ENCODE data around the gene CFAP58. TPM values are rescaled to one million over a fixed set of nuclear protein-coding genes. Genes with fewer than 3 reads are reported as not detected.

CFAP58 gene
- total RNA-seq, 1 experiment from 2014 or later = 0.31 TPM

- ChIA-PET POLR2A (ENCODE audit: unreplicated experiment) (no interaction called here), CTCF (no interaction called here)
- DNase-seq = peak; percentile 43 to 56
- H3K9me3 ChIP-seq (ENCODE audit: insufficient read depth, low read depth) = no peaks in the 10 kb centered on the region
- H3K4me2 ChIP-seq = no peak overlapping the region
- H3K27ac ChIP-seq = no peak overlapping the region
- H3K27me3 ChIP-seq (ENCODE audit: insufficient read depth, low read depth) = no peaks in the 10 kb centered on the region
- H3K4me1 ChIP-seq (replicated peaks; ENCODE audit: insufficient read depth) = no peaks in the 10 kb centered on the region; the same call in 1 of the 2 replicates
- no peak overlapping the region for H2AFZ ChIP-seq
- TF ChIP-seq EZH2 (IDR thresholded peaks at IDR 0.05; ENCODE audit: low read depth) (no peak), CTCF (conservative IDR thresholded peaks at IDR 0.05) (no peak)
- no peaks in the 10 kb centered on the region for H3F3A ChIP-seq (ENCODE audit: insufficient read depth, low read depth)
- BruUV-seq (replicated peaks) = no TSS peak
- H3K9me2 ChIP-seq (ENCODE audit: insufficient read depth) = no peaks in the 10 kb centered on the region
- intact Hi-C loops (cut with micrococcal nuclease; ENCODE audit: unreplicated experiment) = no loop called here
- no peaks in the 10 kb centered on the region for H3K79me2 ChIP-seq (ENCODE audit: low read depth)
- H3K4me3 ChIP-seq = no peak overlapping the region
- no peaks in the 10 kb centered on the region for H3K36me3 ChIP-seq (ENCODE audit: low read depth)
- no peaks in the 10 kb centered on the region for H4K20me1 ChIP-seq (ENCODE audit: insufficient read depth)
These were observed 118.9 kb downstream of the CFAP58 start for GRCh38 chr10:104472505-104472904.

GRCh38 chr10:104472957-104473745, 119.5 kb downstream of the CFAP58 start:
- Histone ChIP-seq H3F3A (ENCODE audit: insufficient read depth, low read depth) (no peaks in the 10 kb centered on the region), H3K27me3 (ENCODE audit: insufficient read depth, low read depth) (no peaks in the 10 kb centered on the region), H3K4me1 (replicated peaks; ENCODE audit: insufficient read depth) (no peaks in the 10 kb centered on the region; the same call in 1 of the 2 replicates), H4K20me1 (ENCODE audit: insufficient read depth) (no peaks in the 10 kb centered on the region), H3K36me3 (ENCODE audit: low read depth) (no peaks in the 10 kb centered on the region), H3K27ac (no peak overlapping the region), H3K9me3 (ENCODE audit: insufficient read depth, low read depth) (no peaks in the 10 kb centered on the region), H3K4me2 (no peak overlapping the region), H3K4me3 (no peak overlapping the region), H2AFZ (no peak overlapping the region), H3K79me2 (ENCODE audit: low read depth) (no peaks in the 10 kb centered on the region), H3K9me2 (ENCODE audit: insufficient read depth) (no peaks in the 10 kb centered on the region)
- no TSS peak for BruUV-seq (replicated peaks)
- peak in 1 of 2 experiments; percentile 10 for DNase-seq
- POLR2A ChIA-PET (ENCODE audit: unreplicated experiment) = no interaction called here
- CTCF ChIA-PET = no interaction called here
- TF ChIP-seq CTCF (conservative IDR thresholded peaks at IDR 0.05) = no peak
- TF ChIP-seq EZH2 (IDR thresholded peaks at IDR 0.05; ENCODE audit: low read depth) = no peak
- intact Hi-C loops (cut with micrococcal nuclease; ENCODE audit: unreplicated experiment) = no loop called here

DNA sequence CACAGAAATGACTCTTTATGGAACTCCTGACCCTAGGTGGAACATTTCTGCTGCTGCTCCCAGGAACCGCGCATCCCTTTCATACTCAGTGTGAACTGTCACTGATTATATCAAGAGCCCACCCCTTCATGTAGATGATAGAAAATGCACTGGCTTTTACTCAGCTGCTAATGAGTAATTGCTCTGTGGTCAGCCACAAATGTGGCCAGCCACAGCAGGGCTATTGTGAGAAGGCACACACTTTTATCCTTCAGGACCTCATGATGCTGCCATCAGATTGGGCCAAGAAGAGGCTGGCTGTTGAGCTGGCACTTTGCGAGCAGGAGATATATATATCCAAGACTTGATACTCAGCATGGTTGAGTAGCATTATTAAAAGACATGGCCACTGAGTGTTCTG, 124.7 kb downstream of the CFAP58 start:
- Histone ChIP-seq H3K36me3 (ENCODE audit: low read depth) (no peaks in the 10 kb centered on the region), H3K9me3 (ENCODE audit: insufficient read depth, low read depth) (no peaks in the 10 kb centered on the region), H3K9me2 (ENCODE audit: insufficient read depth) (no peaks in the 10 kb centered on the region), H3K4me2 (no peak overlapping the region), H3K79me2 (ENCODE audit: low read depth) (no peaks in the 10 kb centered on the region), H3K4me1 (replicated peaks; ENCODE audit: insufficient read depth) (no peaks in the 10 kb centered on the region), H2AFZ (no peak overlapping the region), H3F3A (ENCODE audit: insufficient read depth, low read depth) (no peaks in the 10 kb centered on the region), H3K27ac (no peak overlapping the region), H4K20me1 (ENCODE audit: insufficient read depth) (no peaks in the 10 kb centered on the region), H3K4me3 (no peak overlapping the region), H3K27me3 (ENCODE audit: insufficient read depth, low read depth) (peaks cover 10% of the 10 kb centered on the region; the same call in 1 of the 2 replicates)
- TF ChIP-seq EZH2 (IDR thresholded peaks at IDR 0.05; ENCODE audit: low read depth) (no peak), CTCF (conservative IDR thresholded peaks at IDR 0.05) (no peak)
- POLR2A ChIA-PET (ENCODE audit: unreplicated experiment) = no interaction called here
- CTCF ChIA-PET = no interaction called here
- intact Hi-C loops (cut with micrococcal nuclease; ENCODE audit: unreplicated experiment) = no loop called here
- BruUV-seq (replicated peaks) = no TSS peak
- no peak for DNase-seq

All from PC-9 (cell line).